Activated CD4-positive, CD25-positive, alpha-beta regulatory T cell (primary cell): ENCODE measurements around the gene TEKT3.

Experiments used
- DNase-seq, 4 experiments: peaks; one replicate each; lab custom pipeline; 2025; lab: John Stamatoyannopoulos, UW

TEKT3 gene

GRCh38 chr17:15293558-15293957, 47.8 kb downstream of the TEKT3 start:
- no peak for DNase-seq

- no peak for DNase-seq
Measured at GRCh38 chr17:15291674-15292361, 49.6 kb downstream of the TEKT3 start.

- no peak for DNase-seq
Measured at GRCh38 chr17:15290605-15291004, 50.8 kb downstream of the TEKT3 start.

- no peak for DNase-seq
Measured at GRCh38 chr17:15289285-15290183, 51.9 kb downstream of the TEKT3 start.

- no peak for DNase-seq
Measured at GRCh38 chr17:15288859-15289258, 52.5 kb downstream of the TEKT3 start.

GRCh38 chr17:15287538-15288267, 53.7 kb downstream of the TEKT3 start:
- DNase-seq = no peak

GRCh38 chr17:15285466-15285865, 55.9 kb downstream of the TEKT3 start:
- no peak for DNase-seq

GRCh38 chr17:15284537-15284936, 56.9 kb downstream of the TEKT3 start:
- no peak for DNase-seq

- DNase-seq = no peak
Measured at GRCh38 chr17:15284107-15284506, 57.3 kb downstream of the TEKT3 start.

- DNase-seq = no peak
Measured at GRCh38 chr17:15281909-15282308, 59.5 kb downstream of the TEKT3 start.

GRCh38 chr17:15278924-15279477, 62.4 kb downstream of the TEKT3 start:
- no peak for DNase-seq

- no peak for DNase-seq
Measured at GRCh38 chr17:15278380-15278779, 63.0 kb downstream of the TEKT3 start.

GRCh38 chr17:15274017-15274416, 67.4 kb downstream of the TEKT3 start:
- DNase-seq = no peak

- DNase-seq = no peak
Measured at GRCh38 chr17:15273141-15273793, 68.1 kb downstream of the TEKT3 start.

- DNase-seq = no peak
Measured at GRCh38 chr17:15271741-15272140, 69.7 kb downstream of the TEKT3 start.

GRCh38 chr17:15270628-15271381, 70.6 kb downstream of the TEKT3 start:
- DNase-seq = no peak

GRCh38 chr17:15269780-15270089, 71.7 kb downstream of the TEKT3 start:
- DNase-seq = no peak

- no peak for DNase-seq
Measured at GRCh38 chr17:15269087-15269779, 72.2 kb downstream of the TEKT3 start.

GRCh38 chr17:15268461-15268860, 72.9 kb downstream of the TEKT3 start:
- no peak for DNase-seq

GRCh38 chr17:15267996-15268395, 73.4 kb downstream of the TEKT3 start:
- DNase-seq = no peak
